ENCODE measurements around the gene AVPR1A. TPM values are rescaled to one million over a fixed set of nuclear protein-coding genes. Genes with fewer than 3 reads are reported as not detected.

AVPR1A gene
- polyA plus RNA-seq, 4 donors = 3.6 to 10.6 (median 6.0) TPM

- DNase-seq (ENCODE audit: low read depth in 4 of 4, low spot score in 2 of 4) = no peak
Observed at GRCh38 chr12:63098851-63099250, 52.1 kb downstream of the AVPR1A start.

DNA sequence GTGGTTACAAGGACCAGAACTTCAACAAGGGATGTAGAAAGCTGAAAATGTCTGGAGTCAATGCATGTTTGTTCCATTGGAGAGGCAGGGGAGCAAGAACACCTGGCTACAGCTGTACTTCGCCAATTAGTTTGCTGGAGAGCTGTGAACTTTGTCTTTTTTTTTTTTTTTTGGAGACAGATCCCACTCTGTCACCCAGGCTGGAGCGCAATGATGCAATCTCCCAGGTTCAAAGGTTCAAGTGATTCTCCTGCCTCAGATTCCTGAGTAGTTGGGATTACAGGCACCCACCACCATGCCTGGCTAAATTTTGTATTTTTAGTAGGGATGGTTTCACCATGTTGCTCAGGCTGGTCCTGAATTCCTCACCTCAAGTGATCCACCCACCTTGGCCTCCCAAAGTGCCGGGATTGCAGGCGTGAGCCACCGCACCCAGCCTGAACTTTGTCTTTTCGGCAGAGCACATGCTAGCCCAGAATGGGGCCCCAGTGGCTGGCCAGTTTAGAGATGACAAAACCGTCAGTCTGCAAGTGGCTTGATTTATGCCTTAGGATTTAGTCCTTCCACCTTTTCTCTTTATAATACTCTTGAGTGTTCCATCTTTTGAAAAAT, 55.5 kb downstream of the AVPR1A start:
- no peak for DNase-seq (ENCODE audit: low read depth in 4 of 4, low spot score in 2 of 4)

DNA sequence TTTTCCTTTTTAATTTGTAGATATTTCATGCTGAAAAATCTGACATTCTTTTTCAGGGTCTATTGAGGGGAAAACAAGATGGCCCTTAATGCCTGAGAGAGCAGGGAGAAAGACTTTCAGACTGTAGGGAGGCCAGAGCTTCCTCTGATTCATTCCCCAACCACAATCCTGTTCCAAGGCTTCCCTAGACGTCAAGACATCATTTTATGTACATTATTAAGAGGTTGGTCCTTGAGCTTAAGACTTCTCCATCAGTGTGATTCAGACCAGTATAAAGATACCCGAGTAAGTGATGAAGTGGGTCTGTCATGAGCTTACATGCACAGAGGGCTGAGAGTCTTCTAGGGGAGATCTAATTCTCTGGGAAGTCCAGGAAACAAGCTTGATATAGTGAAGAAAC, 57.3 kb downstream of the AVPR1A start:
- no peak for DNase-seq (ENCODE audit: low read depth in 4 of 4, low spot score in 2 of 4)

DNA sequence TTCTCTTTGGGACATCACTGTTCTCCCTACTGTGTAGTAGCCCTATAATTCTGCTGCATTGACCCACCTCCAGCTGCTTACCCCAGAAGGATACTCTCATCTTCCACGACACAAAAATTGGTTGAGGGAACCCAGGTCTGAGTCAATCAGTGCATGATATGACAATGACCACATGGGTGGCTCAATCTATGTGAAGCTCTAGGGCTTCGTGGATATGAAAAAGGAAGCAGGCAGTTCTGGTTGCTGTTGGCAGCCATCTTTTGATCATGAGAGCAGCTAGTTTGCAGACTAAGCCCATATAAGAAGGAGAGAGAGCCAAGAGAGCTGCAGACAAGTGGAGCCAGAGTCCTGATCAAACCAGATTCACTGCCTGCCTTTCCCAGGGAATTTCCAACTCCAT, 57.9 kb downstream of the AVPR1A start:
- no peak for DNase-seq (ENCODE audit: low read depth in 4 of 4, low spot score in 2 of 4)

Other genes starting within 250 kb of the AVPR1A start
- 10 to 100 TPM; 26.2 to 27.8 (median 27.0) TPM for gene PPM1H, start 216.1 kb downstream of the AVPR1A start, polyA plus RNA-seq (ENCODE audit: insufficient read length in 4 of 4)